Activated CD4-positive, alpha-beta T cell treated with anti-CD3 and anti-CD28 coated beads for 4 hours (primary cell): ENCODE results near the gene WDR89.
"Not testable (repeated sequence)": the region's sequence is repeated elsewhere in the genome, so short reads cannot be mapped to it uniquely, and the experiment has no call there.

ENCODE experiments used
- DNase-seq, 2 donors: peaks; one replicate each; pipeline ENCODE4 v3.0.0-alpha.2; 2020

The WDR89 gene

DNA sequence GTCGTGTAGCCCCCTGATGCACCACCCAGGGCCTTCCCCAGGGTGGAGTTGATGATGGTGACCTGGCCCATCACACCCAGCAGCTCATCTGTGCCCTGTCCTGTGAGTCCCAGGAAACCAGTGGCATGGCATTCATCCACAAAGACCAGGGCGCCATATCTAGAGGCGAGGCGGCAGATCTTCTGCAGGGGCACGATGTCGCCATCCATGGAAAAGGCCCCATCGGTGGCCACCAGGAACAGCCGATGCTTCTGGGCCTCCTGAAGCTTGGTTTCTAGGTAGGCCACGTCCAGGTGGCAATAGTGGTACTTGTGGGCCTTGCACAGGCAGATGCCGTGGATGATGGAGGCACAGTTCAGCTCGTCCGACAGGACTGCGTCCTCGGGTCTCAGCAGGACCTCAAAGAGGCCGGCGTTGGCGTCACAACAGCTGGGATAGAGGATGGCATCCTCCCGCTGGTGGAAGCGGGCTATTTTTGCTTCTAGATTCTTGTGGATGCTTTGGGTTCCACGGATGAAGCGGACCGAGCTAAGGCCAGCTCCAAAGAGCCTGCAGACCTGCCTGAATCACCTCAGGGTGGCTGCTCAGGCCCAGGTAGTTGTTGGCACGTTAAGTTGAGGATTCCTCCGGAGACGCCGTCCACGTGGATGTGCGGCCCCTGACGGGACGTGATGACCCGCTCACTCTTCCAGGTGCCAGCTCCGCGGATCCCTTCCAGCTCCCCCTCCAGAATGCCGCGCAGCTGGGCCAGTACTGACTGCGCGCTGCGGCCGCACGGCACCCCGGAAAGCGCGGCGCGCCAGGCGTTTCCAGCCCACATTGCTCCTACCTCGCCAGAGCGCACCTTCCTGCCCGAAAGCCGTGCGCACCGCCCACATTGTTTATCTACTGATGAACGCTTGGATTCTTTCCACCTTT is 47.0 kb downstream of the WDR89 start:
- no peak for DNase-seq

DNA sequence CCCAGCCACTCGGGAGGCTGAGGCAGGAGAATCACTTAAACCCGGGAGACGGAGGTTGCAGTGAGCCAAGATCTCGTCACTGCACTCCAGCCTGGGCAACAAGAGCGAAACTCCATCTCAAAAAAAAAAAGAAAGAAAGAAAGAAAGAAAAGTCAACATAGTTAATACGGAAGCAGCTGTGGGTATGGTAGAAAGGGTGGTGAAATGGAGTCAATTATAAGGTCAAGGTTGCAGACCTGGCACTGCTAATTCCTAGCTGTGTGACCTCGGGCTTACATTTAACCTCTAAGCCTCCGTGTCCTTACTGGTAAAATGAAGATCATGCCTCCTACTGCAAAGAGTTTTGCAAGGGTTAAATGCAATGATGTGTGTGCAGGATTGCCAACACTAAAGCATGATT is 58.6 kb downstream of the WDR89 start:
- DNase-seq: not testable (repeated sequence)

DNA sequence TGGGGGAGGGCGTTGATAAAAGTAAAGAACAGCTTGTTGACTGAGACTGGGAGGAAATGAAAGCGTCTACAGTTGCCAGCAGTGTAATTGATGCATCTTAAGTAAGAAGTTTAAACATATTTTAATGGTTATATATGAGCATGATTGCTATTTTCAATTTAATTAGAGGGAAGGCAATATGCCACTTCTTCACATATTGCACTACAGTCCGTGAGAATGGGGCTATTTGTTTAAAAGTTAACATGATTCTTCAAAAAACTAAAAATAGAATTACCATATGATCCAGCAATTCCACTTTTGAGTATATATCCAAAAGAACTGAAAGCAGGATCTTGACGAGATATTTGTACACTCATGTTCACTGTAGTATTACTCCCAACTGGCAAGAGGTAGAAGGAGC is 60.2 kb downstream of the WDR89 start:
- DNase-seq: no peak

DNA sequence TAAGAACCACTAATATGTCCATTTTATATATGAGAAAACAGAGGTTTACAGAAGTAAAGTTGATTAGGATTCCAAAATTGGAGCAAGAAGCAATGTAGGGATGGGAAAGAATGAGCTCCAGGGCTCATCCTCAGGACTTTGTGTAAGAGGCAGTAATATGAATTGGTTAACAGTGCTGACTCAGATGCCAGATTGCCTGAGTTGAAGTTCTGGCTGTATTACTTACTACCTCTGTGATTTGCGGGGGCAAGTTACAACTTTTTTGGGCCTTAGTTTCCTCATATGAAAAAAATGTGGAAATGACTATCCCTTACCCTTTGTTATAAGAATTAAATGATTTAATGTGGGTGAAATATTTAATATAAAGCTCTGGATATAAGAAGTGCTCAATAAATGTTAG is 63.4 kb downstream of the WDR89 start:
- DNase-seq: no peak

DNA sequence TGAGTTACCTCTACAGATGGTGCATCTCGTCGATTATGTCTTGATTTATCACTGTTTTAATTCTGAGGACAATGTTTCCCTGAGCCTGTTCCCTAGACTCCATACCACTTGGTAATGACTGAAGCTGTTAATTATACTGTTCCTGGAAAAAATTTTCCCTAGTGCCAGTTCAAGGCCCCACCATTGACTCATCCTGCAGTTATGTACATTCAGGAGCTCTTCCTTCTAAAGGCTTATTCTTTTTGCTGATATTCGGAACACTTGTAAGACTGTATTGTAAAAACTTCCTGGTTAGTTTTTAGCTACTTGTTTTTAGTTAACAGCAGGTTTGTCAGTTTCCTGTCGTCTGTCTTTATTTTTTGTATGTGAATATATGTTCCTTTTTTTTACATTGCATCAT is 68.1 kb downstream of the WDR89 start:
- no peak for DNase-seq

DNA sequence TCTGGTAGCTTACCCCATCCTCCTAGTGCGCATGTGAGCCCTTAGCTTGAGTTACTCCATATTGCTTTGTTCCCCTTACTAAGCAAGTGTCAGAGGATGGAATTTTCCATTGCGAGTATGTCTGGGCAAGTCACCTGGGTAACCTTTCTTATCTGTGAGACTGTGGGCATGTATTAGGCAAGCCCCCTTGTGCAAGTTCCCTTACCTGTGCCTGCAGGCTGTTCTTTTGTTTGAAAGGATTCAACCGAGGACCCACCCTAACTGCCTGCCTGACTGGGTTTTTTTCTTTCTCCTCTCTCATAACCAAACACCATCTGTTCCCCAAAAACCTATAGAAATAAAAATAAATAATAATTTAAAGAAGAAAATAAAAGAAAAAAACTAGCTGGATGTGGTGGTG is 76.2 kb downstream of the WDR89 start:
- DNase-seq: no peak

DNA sequence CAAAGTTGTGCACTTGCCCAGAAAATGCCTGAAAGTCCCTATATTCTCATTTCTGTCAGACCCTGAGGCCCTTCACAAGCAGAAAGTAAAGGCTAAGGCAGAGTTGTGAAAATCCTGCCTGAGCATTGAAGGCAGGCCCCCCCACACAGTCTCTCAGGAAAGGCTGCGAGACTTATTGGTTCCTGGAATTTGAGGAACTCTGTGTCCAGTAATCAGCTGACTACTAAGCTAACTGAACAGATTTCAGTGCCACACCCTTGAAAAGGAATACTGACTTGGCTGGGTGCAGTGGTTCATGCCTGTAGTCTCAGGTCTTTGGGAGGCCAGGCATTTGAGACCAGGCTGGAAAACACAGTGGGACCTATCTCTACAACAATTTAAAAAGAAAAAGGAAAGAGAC is 77.4 kb downstream of the WDR89 start:
- no peak for DNase-seq

DNA sequence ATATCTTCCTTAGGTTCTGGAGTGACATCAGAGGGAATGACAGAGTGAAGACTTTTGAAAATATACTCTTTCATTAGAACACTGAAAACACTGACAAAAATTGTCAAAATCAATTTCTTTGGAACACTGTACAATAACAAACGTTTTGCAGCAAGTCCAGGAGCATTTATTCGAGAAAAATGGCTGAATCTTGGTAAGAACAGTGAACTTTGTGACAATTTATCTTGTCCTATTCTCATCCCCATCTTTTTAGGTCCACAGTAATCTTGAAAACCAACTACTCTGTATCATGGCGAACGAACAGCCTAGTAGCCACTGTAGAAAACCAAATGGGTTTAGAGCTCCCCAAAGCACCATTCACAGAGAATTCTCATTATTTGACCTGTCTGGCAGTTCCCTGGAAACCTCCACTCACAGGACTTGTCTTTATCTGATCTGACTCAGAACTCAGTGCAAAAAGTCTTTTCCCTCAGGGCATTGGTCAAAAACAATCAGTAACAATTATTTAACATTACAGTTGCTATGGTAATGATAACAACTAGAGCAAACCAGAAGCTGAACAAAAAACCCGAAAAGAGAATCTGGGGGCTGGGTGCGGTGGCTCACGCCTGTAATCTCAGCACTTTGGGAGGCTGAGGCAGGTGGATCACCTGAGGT is 78.2 kb downstream of the WDR89 start:
- DNase-seq: no peak

DNA sequence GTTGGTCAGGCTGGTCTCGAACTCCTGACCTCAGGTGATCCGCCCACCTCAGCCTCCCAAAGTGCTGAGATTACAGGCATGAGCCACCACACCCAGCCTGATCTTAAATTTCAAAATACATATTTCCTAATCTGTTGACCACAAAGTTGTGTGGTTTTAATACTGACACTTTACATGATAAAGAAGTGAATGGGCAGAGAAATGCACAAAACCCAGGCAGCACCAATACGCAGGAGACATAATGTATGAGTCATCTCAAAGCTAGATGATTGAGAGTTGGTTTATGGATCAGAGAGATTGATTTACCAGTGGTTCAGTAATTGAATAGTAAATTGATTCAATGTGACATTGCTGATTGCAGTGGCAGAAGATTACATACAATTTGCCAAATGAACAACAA is 79.3 kb downstream of the WDR89 start:
- DNase-seq: no peak

DNA sequence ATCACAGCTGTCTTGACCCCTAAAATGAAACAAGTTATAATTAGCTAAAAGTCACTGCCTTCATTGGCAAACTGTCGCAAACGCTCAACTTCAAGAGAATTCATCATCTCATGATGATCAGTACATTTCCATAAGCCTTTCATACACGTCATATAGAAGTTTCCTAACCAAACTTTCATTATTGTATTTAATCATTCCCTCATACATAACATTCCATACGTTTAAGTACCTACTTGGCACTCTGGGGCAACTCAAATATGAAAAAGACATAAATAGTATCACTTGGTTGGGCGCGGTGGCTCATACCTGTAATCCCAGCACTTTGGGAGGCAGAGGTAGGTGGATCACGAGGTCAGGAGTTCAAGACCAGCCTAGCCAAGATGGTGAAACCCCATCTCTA is 86.1 kb downstream of the WDR89 start:
- no peak for DNase-seq

DNA sequence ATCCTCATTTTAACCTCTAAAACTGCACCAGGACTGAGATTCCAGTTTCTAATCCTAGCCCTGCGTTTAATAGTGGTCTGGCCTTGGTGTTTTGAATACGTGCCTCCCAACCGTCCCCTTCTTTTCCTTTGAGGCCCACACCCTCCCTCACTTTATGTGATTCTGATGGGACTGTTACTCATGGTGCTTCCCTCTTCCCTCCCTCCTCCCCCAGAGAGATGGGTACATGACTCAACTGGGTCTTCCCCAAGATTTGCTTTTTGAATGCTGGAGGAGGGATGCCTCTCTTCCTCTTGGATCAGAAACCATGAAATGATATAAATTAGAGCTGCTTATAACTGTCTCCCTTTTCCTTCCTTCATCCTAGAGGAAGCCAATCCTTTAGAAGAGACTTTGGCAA is 90.3 kb downstream of the WDR89 start:
- no peak for DNase-seq

DNA sequence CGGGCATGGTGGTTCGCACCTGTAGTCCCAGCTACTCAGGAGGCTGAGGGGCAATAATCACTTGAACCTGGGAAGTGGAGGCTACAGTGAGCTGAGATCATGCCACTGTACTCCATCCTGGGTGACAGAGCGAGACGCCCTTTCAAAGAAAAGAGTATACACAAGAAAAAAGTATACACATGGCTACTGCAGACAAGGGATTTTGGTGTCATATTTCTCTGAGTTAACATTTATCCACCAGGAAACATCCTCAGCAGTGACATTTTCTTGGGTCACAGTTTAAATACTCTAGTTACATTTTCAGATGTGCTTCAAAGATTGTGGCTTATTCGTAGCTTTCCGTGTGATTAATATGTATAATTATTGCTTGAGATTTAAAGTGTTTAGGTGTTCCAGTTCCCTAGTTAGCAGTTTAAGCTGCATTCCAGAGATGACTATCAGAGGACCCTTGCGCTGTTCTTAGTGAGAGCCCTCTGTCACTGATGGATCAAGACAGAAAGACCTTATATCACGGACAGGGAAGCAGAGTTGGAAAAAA is 93.8 kb downstream of the WDR89 start:
- DNase-seq: no peak
